Stomach (tissue), 4 donors: Measurements from ENCODE around the gene PNCK.

Experiments
- EP300 ChIP-seq: sonication (generic); formaldehyde crosslinking; IDR thresholded peaks from one replicate; pipeline ENCODE4 v1.6.1; 2017; ENCODE audit warnings: antibody characterized with exemption
- POLR2A ChIP-seq, 4 donors: fragments of 450-650 bp; IDR thresholded peaks; one replicate each; pipeline ENCODE4 v1.6.1; 2016; ENCODE audit warnings: antibody characterized with exemption in 4 of 4, control low read depth in 2 of 4, mild to moderate bottlenecking in 1 of 4, moderate library complexity in 1 of 4
- TF ChIP-seq, protein P1 (sequence below), 7 experiments: fragments of 450-650 bp in 4 of 7; fragments of 200-600 bp in 3 of 7; sonication (generic) in 3 of 7; IDR thresholded peaks; one replicate each; pipeline ENCODE4 v1.5.1; 2016 to 2019; ENCODE audit warnings: antibody characterized with exemption in 7 of 7, control low read depth in 2 of 7, mild to moderate bottlenecking in 1 of 7

DNA sequence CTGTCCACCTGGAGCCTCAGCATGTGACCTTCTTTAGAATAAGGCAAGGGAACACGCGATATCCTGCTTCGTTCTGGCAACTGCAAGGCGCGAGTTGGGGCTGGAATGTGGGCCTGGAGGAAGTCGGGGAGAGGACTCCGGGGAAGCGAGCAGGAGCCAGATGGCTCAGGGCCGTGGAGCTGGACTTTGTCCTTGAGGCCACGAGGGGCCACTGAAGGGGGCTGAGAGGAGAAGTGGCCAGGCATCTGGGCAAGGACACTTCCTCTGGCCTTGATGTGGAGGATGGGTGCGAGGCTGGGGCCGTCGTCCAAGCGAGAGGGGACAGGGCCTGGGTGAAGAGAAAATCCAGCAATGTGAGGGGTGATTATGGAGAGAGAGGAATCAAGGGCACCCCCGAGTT, 38.8 kb downstream of the PNCK start:
- TF ChIP-seq, protein P1, sequence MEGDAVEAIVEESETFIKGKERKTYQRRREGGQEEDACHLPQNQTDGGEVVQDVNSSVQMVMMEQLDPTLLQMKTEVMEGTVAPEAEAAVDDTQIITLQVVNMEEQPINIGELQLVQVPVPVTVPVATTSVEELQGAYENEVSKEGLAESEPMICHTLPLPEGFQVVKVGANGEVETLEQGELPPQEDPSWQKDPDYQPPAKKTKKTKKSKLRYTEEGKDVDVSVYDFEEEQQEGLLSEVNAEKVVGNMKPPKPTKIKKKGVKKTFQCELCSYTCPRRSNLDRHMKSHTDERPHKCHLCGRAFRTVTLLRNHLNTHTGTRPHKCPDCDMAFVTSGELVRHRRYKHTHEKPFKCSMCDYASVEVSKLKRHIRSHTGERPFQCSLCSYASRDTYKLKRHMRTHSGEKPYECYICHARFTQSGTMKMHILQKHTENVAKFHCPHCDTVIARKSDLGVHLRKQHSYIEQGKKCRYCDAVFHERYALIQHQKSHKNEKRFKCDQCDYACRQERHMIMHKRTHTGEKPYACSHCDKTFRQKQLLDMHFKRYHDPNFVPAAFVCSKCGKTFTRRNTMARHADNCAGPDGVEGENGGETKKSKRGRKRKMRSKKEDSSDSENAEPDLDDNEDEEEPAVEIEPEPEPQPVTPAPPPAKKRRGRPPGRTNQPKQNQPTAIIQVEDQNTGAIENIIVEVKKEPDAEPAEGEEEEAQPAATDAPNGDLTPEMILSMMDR (IDR thresholded peaks at IDR 0.05) = no peak
- TF ChIP-seq EP300 = no peak
- TF ChIP-seq POLR2A (IDR thresholded peaks at IDR 0.05) = no peak
